HEK293 (cell line): ENCODE data around the gene KCNAB2.

Experiments
- BCL11B ChIP-seq: fragments of 450-650 bp; formaldehyde crosslinking; IDR thresholded peaks from 2 replicates; pipeline ENCODE4 v1.5.1; 2016; ENCODE audit warnings: low read depth, missing biosample characterization, missing genetic modification characterization
- KLF10 ChIP-seq: fragments of 450-650 bp; IDR thresholded peaks from 2 replicates; pipeline ENCODE4 v1.5.1; 2018; ENCODE audit warnings: missing biosample characterization, mild to moderate bottlenecking, missing genetic modification characterization
- ZFP37 ChIP-seq: fragments of 450-650 bp; formaldehyde crosslinking; IDR thresholded peaks from 2 replicates; pipeline ENCODE4 v1.5.1; 2016; ENCODE audit warnings: missing biosample characterization, missing genetic modification characterization
- TF ChIP-seq, protein P1 (sequence below): fragments of 450-650 bp; formaldehyde crosslinking; IDR thresholded peaks from 2 replicates; pipeline ENCODE4 v1.5.1; 2016; ENCODE audit warnings: missing biosample characterization, missing genetic modification characterization
- TF ChIP-seq, protein P2 (sequence below): fragments of 450-650 bp; formaldehyde crosslinking; IDR thresholded peaks from 2 replicates; pipeline ENCODE4 v1.5.1; 2016; ENCODE audit warnings: missing biosample characterization, missing genetic modification characterization
- TF ChIP-seq, protein P3 (sequence below): fragments of 450-650 bp; formaldehyde crosslinking; IDR thresholded peaks from 2 replicates; pipeline ENCODE4 v1.5.1; 2016; ENCODE audit warnings: missing biosample characterization, missing genetic modification characterization, low read depth

- TF ChIP-seq BCL11B (no peak), KLF10 (tag by site-specific recombination) (no peak), ZFP37 (tag by site-specific recombination) (no peak)
- TF ChIP-seq, protein P1, sequence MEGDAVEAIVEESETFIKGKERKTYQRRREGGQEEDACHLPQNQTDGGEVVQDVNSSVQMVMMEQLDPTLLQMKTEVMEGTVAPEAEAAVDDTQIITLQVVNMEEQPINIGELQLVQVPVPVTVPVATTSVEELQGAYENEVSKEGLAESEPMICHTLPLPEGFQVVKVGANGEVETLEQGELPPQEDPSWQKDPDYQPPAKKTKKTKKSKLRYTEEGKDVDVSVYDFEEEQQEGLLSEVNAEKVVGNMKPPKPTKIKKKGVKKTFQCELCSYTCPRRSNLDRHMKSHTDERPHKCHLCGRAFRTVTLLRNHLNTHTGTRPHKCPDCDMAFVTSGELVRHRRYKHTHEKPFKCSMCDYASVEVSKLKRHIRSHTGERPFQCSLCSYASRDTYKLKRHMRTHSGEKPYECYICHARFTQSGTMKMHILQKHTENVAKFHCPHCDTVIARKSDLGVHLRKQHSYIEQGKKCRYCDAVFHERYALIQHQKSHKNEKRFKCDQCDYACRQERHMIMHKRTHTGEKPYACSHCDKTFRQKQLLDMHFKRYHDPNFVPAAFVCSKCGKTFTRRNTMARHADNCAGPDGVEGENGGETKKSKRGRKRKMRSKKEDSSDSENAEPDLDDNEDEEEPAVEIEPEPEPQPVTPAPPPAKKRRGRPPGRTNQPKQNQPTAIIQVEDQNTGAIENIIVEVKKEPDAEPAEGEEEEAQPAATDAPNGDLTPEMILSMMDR (tag by site-specific recombination) = no peak
- TF ChIP-seq, protein P2, sequence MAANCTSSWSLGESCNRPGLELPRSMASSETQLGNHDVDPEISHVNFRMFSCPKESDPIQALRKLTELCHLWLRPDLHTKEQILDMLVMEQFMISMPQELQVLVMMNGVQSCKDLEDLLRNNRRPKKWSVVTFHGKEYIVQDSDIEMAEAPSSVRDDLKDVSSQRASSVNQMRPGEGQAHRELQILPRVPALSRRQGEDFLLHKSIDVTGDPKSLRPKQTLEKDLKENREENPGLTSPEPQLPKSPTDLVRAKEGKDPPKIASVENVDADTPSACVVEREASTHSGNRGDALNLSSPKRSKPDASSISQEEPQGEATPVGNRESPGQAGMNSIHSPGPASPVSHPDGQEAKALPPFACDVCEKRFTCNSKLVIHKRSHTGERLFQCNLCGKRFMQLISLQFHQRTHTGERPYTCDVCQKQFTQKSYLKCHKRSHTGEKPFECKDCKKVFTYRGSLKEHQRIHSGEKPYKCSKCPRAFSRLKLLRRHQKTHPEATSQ (tag by site-specific recombination) = no peak
- TF ChIP-seq, protein P3, sequence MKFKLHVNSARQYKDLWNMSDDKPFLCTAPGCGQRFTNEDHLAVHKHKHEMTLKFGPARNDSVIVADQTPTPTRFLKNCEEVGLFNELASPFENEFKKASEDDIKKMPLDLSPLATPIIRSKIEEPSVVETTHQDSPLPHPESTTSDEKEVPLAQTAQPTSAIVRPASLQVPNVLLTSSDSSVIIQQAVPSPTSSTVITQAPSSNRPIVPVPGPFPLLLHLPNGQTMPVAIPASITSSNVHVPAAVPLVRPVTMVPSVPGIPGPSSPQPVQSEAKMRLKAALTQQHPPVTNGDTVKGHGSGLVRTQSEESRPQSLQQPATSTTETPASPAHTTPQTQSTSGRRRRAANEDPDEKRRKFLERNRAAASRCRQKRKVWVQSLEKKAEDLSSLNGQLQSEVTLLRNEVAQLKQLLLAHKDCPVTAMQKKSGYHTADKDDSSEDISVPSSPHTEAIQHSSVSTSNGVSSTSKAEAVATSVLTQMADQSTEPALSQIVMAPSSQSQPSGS = no peak
Measured at GRCh38 chr1:6126028-6126427, 80.3 kb downstream of the KCNAB2 start.
